ENCODE measurements around the gene STK25.

- TF ChIP-seq POLR2AphosphoS5 (IDR thresholded peaks at IDR 0.05) (no peak), CTCF (IDR thresholded peaks at IDR 0.05; ENCODE audit: poor library complexity, severe bottlenecking) (no peak), RAD21 (conservative IDR thresholded peaks at IDR 0.05) (no peak), EZH2 (IDR thresholded peaks at IDR 0.05; ENCODE audit: borderline replicate concordance, insufficient read depth, low read length, poor library complexity, severe bottlenecking) (no peak), SMC3 (conservative IDR thresholded peaks at IDR 0.05; ENCODE audit: poor library complexity) (no peak)
Observed at GRCh38 chr2:241535871-241536655, 27.7 kb upstream of the STK25 start.
